Activated T-cell treated with anti-CD3 and anti-CD28 coated beads for 48 hours (primary cell): ENCODE data around the gene SCAF4.
A peak's percentile ranks its signal among the peaks of the same experiment; 100 is the strongest.
"Not testable (repeated sequence)": the region's sequence is repeated elsewhere in the genome, so short reads cannot be mapped to it uniquely, and the experiment has no call there.

Experiments
- DNase-seq: peaks from one replicate; pipeline ENCODE4 v3.0.0-alpha.2; 2020; ENCODE audit warnings: low read depth

Gene SCAF4

GRCh38 chr21:31671931-31672330, 60.0 kb downstream of the SCAF4 start:
- no peak for DNase-seq

- DNase-seq = no peak
Observed at GRCh38 chr21:31671146-31671716, 60.7 kb downstream of the SCAF4 start.

GRCh38 chr21:31670070-31670469, 61.8 kb downstream of the SCAF4 start:
- DNase-seq = no peak

GRCh38 chr21:31668651-31669491, 63.0 kb downstream of the SCAF4 start:
- DNase-seq = no peak

- DNase-seq = no peak
Observed at GRCh38 chr21:31667639-31668038, 64.3 kb downstream of the SCAF4 start.

- no peak for DNase-seq
Observed at GRCh38 chr21:31667132-31667531, 64.8 kb downstream of the SCAF4 start.

GRCh38 chr21:31666445-31667010, 65.4 kb downstream of the SCAF4 start:
- DNase-seq = no peak

GRCh38 chr21:31665869-31666268, 66.0 kb downstream of the SCAF4 start:
- not testable (repeated sequence) for DNase-seq

GRCh38 chr21:31665397-31665796, 66.5 kb downstream of the SCAF4 start:
- DNase-seq = peak; percentile 21

GRCh38 chr21:31663584-31664249, 68.2 kb downstream of the SCAF4 start:
- no peak for DNase-seq

- no peak for DNase-seq
Observed at GRCh38 chr21:31660591-31660990, 71.3 kb downstream of the SCAF4 start.

GRCh38 chr21:31660259-31660565, 71.7 kb downstream of the SCAF4 start:
- no peak for DNase-seq

- DNase-seq = peak; percentile 95
Observed at GRCh38 chr21:31659536-31660258, 72.2 kb downstream of the SCAF4 start, which contains the start of gene SOD1. TSS of gene SOD1 (plus strand) at chr21:31659693. CDS start at chr21:31659770, 77 bp downstream.

GRCh38 chr21:31659286-31659535, 72.7 kb downstream of the SCAF4 start:
- no peak for DNase-seq

- no peak for DNase-seq
Observed at GRCh38 chr21:31658053-31658452, 73.9 kb downstream of the SCAF4 start.

GRCh38 chr21:31656199-31657095, 75.5 kb downstream of the SCAF4 start:
- DNase-seq = peak; percentile 59

- DNase-seq = not testable (repeated sequence)
Observed at GRCh38 chr21:31654821-31655580, 76.9 kb downstream of the SCAF4 start.

GRCh38 chr21:31654340-31654739, 77.6 kb downstream of the SCAF4 start:
- DNase-seq = no peak

- not testable (repeated sequence) for DNase-seq
Observed at GRCh38 chr21:31651491-31651890, 80.4 kb downstream of the SCAF4 start.

GRCh38 chr21:31650930-31651329, 81.0 kb downstream of the SCAF4 start:
- no peak for DNase-seq

GRCh38 chr21:31647650-31648049, 84.3 kb downstream of the SCAF4 start:
- DNase-seq = no peak
